ENCODE data around the gene SSBP2.

SSBP2 gene

DNA sequence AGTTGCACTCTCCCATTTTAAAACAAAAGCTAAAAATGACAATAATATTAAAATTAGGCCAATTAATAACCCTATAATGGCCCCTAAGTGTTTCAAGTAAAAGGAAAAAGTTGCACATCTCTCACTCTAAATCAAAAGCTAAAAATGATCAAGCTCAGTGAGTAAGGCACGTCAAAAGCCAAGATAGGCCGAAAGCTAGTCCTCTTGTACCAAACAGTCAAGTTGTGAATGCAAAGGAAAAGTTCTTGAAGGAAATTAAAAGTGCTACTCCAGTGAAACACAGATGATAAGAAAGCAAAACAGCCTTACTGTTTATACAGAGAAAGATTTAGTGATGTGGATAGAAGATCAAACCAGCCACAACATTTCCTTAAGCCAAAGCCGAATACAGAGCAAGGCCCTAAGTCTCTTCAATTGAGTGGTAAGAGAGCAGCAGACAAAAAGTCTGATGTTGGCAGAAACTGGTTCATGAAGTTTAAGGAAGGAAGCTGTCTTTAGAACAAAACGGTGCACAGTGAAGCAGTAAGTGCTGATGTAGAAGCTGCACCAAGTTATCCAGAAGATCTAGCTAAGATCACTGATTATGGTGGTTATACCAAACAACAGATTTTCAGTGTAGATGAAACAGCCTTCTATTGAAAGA is 212.9 kb downstream of the SSBP2 start:
- DNase-seq (ENCODE audit: low spot score) (no peak), ATAC-seq (ENCODE audit: low read depth) (no peak)
- no peaks in the 10 kb centered on the region for H3K27me3 ChIP-seq (ENCODE audit: insufficient read depth, poor library complexity, severe bottlenecking)
- no peaks in the 10 kb centered on the region for H3K4me1 ChIP-seq (ENCODE audit: insufficient read depth, poor library complexity, severe bottlenecking)
- H3K36me3 ChIP-seq (ENCODE audit: low read depth) = no peaks in the 10 kb centered on the region
- H3K27ac ChIP-seq (ENCODE audit: poor library complexity, severe bottlenecking) = no peak overlapping the region
- H3K4me3 ChIP-seq (ENCODE audit: severe bottlenecking) = no peak overlapping the region
- no peaks in the 10 kb centered on the region for H3K9me3 ChIP-seq (ENCODE audit: severe bottlenecking)
- TF ChIP-seq CTCF (IDR thresholded peaks at IDR 0.05; ENCODE audit: poor library complexity, severe bottlenecking) = no peak

DNA sequence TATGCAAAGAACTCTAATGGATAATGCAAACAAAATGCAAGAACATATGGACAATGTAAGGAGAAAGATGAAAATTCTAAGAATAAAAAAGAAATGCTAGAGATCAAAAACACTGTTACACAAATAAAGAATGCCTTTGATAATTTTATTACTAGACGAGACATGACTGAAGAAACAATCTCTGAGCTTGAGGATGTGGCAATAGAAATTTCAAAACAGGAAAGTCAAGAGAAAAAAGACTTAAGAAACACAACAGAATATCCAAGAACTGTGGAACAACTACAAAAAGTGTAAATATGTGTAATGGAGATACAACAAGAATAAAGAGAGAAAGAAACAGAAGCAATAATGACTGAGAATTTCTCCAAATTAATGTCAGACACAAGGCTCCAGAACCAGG is 216.5 kb downstream of the SSBP2 start:
- TF ChIP-seq CTCF (IDR thresholded peaks at IDR 0.05; ENCODE audit: poor library complexity, severe bottlenecking) = no peak
- no peak for ATAC-seq (ENCODE audit: low read depth)
- no peaks in the 10 kb centered on the region for H3K36me3 ChIP-seq (ENCODE audit: low read depth)
- H3K27ac ChIP-seq (ENCODE audit: poor library complexity, severe bottlenecking) = no peak overlapping the region
- no peaks in the 10 kb centered on the region for H3K4me1 ChIP-seq (ENCODE audit: insufficient read depth, poor library complexity, severe bottlenecking)
- no peak for DNase-seq (ENCODE audit: low spot score)
- no peaks in the 10 kb centered on the region for H3K27me3 ChIP-seq (ENCODE audit: insufficient read depth, poor library complexity, severe bottlenecking)
- no peaks in the 10 kb centered on the region for H3K9me3 ChIP-seq (ENCODE audit: severe bottlenecking)
- no peak overlapping the region for H3K4me3 ChIP-seq (ENCODE audit: severe bottlenecking)

DNA sequence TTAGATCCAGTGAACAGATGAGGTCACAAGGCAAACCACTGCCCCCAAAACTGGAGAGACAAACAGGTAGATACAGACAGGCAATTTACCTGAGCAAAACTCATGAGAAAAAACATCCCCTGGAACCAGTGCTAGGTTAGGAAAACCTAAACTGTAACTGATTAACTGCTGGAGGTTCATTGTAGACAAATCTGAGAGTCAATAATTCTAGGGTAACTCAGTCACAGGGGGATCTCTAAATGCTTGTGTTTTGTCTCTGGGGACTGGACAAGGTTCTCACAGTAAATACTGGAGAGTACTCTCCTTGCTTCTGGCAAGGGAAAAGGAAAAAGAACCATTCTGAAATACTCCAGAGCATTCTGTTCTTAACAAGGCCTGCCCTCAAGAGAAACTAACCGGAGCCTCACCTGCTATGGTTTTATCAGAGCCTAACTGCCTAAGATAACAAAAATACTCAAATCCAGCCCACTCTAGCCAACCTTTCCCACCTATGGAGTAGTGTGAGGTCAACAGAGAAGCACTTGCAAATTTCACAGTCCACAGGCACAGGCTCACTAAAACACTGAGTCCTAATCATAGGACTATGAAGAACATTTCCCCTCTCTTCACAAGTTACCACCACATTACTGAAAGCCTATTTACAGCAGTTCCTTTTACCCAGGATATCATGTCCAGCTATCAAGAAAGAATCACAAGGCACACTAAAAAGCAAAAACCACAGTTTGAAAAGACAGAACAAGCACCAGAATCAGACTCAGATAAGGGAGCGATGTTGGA is 217.1 kb downstream of the SSBP2 start:
- no peak for TF ChIP-seq CTCF (IDR thresholded peaks at IDR 0.05; ENCODE audit: poor library complexity, severe bottlenecking)
- no peak for ATAC-seq (ENCODE audit: low read depth)
- Histone ChIP-seq H3K27ac (ENCODE audit: poor library complexity, severe bottlenecking) (no peak overlapping the region), H3K4me1 (ENCODE audit: insufficient read depth, poor library complexity, severe bottlenecking) (no peaks in the 10 kb centered on the region), H3K4me3 (ENCODE audit: severe bottlenecking) (no peak overlapping the region), H3K27me3 (ENCODE audit: insufficient read depth, poor library complexity, severe bottlenecking) (no peaks in the 10 kb centered on the region), H3K36me3 (ENCODE audit: low read depth) (no peaks in the 10 kb centered on the region), H3K9me3 (ENCODE audit: severe bottlenecking) (no peaks in the 10 kb centered on the region)
- no peak for DNase-seq (ENCODE audit: low spot score)

DNA sequence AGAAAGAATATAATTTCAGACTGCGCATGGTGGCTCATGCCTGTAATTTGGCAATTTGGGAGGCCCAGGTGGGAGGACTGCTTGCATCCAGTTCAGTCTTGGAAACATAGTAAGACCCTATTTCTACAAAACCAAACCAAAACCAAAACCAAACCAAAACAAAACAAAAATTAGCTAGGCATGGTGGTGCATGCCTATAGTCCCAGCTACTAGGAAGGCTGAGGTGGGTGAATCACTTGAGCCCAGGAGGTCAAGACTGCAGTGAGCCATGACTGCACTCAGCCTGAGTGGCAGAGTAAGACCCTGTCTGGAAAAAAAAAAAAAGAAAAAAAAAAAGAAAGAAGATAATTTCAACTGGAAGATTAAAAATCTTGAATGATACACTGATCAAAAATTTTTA is 220.0 kb downstream of the SSBP2 start:
- Histone ChIP-seq H3K27ac (ENCODE audit: poor library complexity, severe bottlenecking) (no peak overlapping the region), H3K4me3 (ENCODE audit: severe bottlenecking) (no peak overlapping the region), H3K27me3 (ENCODE audit: insufficient read depth, poor library complexity, severe bottlenecking) (no peaks in the 10 kb centered on the region), H3K9me3 (ENCODE audit: severe bottlenecking) (no peaks in the 10 kb centered on the region), H3K36me3 (ENCODE audit: low read depth) (no peaks in the 10 kb centered on the region), H3K4me1 (ENCODE audit: insufficient read depth, poor library complexity, severe bottlenecking) (no peaks in the 10 kb centered on the region)
- ATAC-seq (ENCODE audit: low read depth) (no peak), DNase-seq (ENCODE audit: low spot score) (no peak)
- TF ChIP-seq CTCF (IDR thresholded peaks at IDR 0.05; ENCODE audit: poor library complexity, severe bottlenecking) = no peak

DNA sequence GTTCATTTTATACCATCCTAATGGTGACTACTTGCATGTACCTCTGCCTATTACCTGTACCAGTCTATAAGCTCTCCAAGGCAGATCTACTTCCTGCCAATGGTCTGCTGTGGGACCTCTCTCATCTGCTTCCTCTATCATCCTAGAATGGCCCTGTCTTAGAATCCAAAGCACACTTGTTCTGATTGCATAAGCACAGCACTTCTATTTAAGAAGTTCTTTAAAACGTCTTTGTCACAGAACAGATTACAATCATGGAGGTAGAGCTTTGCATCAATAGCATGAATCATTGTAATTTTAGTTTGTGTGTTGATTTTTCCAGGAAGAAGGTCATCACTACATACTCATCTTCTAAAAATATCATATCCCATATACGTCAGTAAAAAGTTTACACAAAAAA is 225.2 kb downstream of the SSBP2 start:
- 0 out of 3 replicates have a peak, but pooled peaks have one; percentile 21 for ATAC-seq (ENCODE audit: low read depth)
- TF ChIP-seq CTCF (IDR thresholded peaks at IDR 0.05; ENCODE audit: poor library complexity, severe bottlenecking) = no peak
- Histone ChIP-seq H3K4me1 (ENCODE audit: insufficient read depth, poor library complexity, severe bottlenecking) (no peaks in the 10 kb centered on the region), H3K36me3 (ENCODE audit: low read depth) (no peaks in the 10 kb centered on the region), H3K4me3 (ENCODE audit: severe bottlenecking) (no peak overlapping the region), H3K27ac (ENCODE audit: poor library complexity, severe bottlenecking) (no peak overlapping the region), H3K9me3 (ENCODE audit: severe bottlenecking) (no peaks in the 10 kb centered on the region), H3K27me3 (ENCODE audit: insufficient read depth, poor library complexity, severe bottlenecking) (no peaks in the 10 kb centered on the region)
- no peak for DNase-seq (ENCODE audit: low spot score)

All from RWPE2 (cell line).